Measurements from ENCODE around the gene RAB11FIP4.

The RAB11FIP4 gene

GRCh38 chr17:31412511-31412910, 21.0 kb downstream of the RAB11FIP4 start:
- DNase-seq (ENCODE audit: low read depth) = no peak
- TF ChIP-seq CTCF (IDR thresholded peaks at IDR 0.05; ENCODE audit: low read length, missing control alignments) = no peak
- no peak overlapping the region for H3K4me3 ChIP-seq (replicated peaks; ENCODE audit: low read depth, low read length)

GRCh38 chr17:31413081-31413799, 21.8 kb downstream of the RAB11FIP4 start:
- no peak for DNase-seq (ENCODE audit: low read depth)
- TF ChIP-seq CTCF (IDR thresholded peaks at IDR 0.05; ENCODE audit: low read length, missing control alignments) = no peak
- H3K4me3 ChIP-seq (replicated peaks; ENCODE audit: low read depth, low read length) = no peak overlapping the region

GRCh38 chr17:31413874-31414549, 22.5 kb downstream of the RAB11FIP4 start:
- DNase-seq (ENCODE audit: low read depth) = peak; percentile 58
- no peak for TF ChIP-seq CTCF (IDR thresholded peaks at IDR 0.05; ENCODE audit: low read length, missing control alignments)
- H3K4me3 ChIP-seq (replicated peaks; ENCODE audit: low read depth, low read length) = no peak overlapping the region

- no peak for TF ChIP-seq CTCF (IDR thresholded peaks at IDR 0.05; ENCODE audit: low read length, missing control alignments)
- no peak overlapping the region for H3K4me3 ChIP-seq (replicated peaks; ENCODE audit: low read depth, low read length)
- DNase-seq (ENCODE audit: low read depth) = no peak
These were observed 23.1 kb downstream of the RAB11FIP4 start for GRCh38 chr17:31414550-31414918.

GRCh38 chr17:31415004-31415454, 23.6 kb downstream of the RAB11FIP4 start:
- TF ChIP-seq CTCF (IDR thresholded peaks at IDR 0.05; ENCODE audit: low read length, missing control alignments) = no peak
- H3K4me3 ChIP-seq (replicated peaks; ENCODE audit: low read depth, low read length) = no peak overlapping the region
- no peak for DNase-seq (ENCODE audit: low read depth)

GRCh38 chr17:31415640-31416502, 24.4 kb downstream of the RAB11FIP4 start:
- no peak overlapping the region for H3K4me3 ChIP-seq (replicated peaks; ENCODE audit: low read depth, low read length)
- no peak for DNase-seq (ENCODE audit: low read depth)
- no peak for TF ChIP-seq CTCF (IDR thresholded peaks at IDR 0.05; ENCODE audit: low read length, missing control alignments)

All from fibroblast of pulmonary artery (primary cell).